Measurements from ENCODE around the gene RSRP1. TPM values are rescaled to one million over a fixed set of nuclear protein-coding genes. Genes with fewer than 3 reads are reported as not detected.

Gene RSRP1
- total and polyA plus RNA-seq, 12 donors: 21.1 to 455 (median 28.1) TPM

GRCh38 chr1:25198663-25199252 is 48.5 kb downstream of the RSRP1 start:
- DNase-seq: peak; percentile 20 to 44
- intact Hi-C loops (cut with DNase I): loop anchor here in 3 of 10 donors (5.0 to 10.0 kb wide), 3 partner anchors 266 to 344 kb away; partner anchors contain the start of gene RUNX3 (in 1 of the 3)
- H3K4me3 ChIP-seq: peak overlapping the region in 2 of 10 donors; percentile 1 to 7
- H3K4me1 ChIP-seq: peaks cover 0 to 21% (median 12%) of the 10 kb centered on the region in 9 donors
- H3K9me3 ChIP-seq: no peaks in the 10 kb centered on the region
- H3K36me3 ChIP-seq: no peaks in the 10 kb centered on the region
- WGBS, 2 donors: 45 to 46% methylated on average over 20 of the region's 20 CpGs
- H3K27me3 ChIP-seq: peaks cover 0 to 20% (median 12%) of the 10 kb centered on the region in 7 donors
- TF ChIP-seq CTCF (IDR thresholded peaks at IDR 0.05): peak in 2 of 9 donors; percentile 13 to 15
- peak; percentile 43 to 85 (median 74) for ATAC-seq
- H3K27ac ChIP-seq: peak overlapping the region in 2 of 10 donors; percentile 1 to 28

GRCh38 chr1:25197982-25198662 is 49.1 kb downstream of the RSRP1 start:
- Histone ChIP-seq H3K36me3 (no peaks in the 10 kb centered on the region), H3K27ac (peak overlapping the region in 1 of 10 donors; percentile 1), H3K4me3 (no peak overlapping the region), H3K4me1 (peaks cover 0 to 21% (median 12%) of the 10 kb centered on the region in 9 donors), H3K27me3 (peaks cover 0 to 20% (median 12%) of the 10 kb centered on the region in 7 donors), H3K9me3 (no peaks in the 10 kb centered on the region)
- DNase-seq (no peak), ATAC-seq (no peak)
- intact Hi-C loops (cut with DNase I): loop anchor here in 3 of 10 donors (5.0 to 10.0 kb wide), 3 partner anchors 266 to 343 kb away; partner anchors contain the start of gene RUNX3 (in 1 of the 3)
- no peak for TF ChIP-seq CTCF (IDR thresholded peaks at IDR 0.05)
- 59 to 66% methylated on average over 11 of the region's 11 CpGs for WGBS, 2 donors

GRCh38 chr1:25197235-25197975 is 49.8 kb downstream of the RSRP1 start:
- H3K4me3 ChIP-seq: no peak overlapping the region
- DNase-seq (no peak), ATAC-seq (no peak)
- no peak for TF ChIP-seq CTCF (IDR thresholded peaks at IDR 0.05)
- no peaks in the 10 kb centered on the region for H3K36me3 ChIP-seq
- peaks cover 0 to 21% (median 12%) of the 10 kb centered on the region in 9 donors for H3K4me1 ChIP-seq
- WGBS, 2 donors: 84 to 86% methylated on average over 20 of the region's 20 CpGs
- no peaks in the 10 kb centered on the region for H3K9me3 ChIP-seq
- no peak overlapping the region for H3K27ac ChIP-seq
- peaks cover 0 to 24% (median 12%) of the 10 kb centered on the region in 7 donors for H3K27me3 ChIP-seq
- intact Hi-C loops (cut with DNase I): loop anchor here in 3 of 10 donors (5.0 to 10.0 kb wide), 3 partner anchors 265 to 343 kb away; partner anchors contain the start of gene RUNX3 (in 1 of the 3)

GRCh38 chr1:25196830-25197229 is 50.4 kb downstream of the RSRP1 start:
- H3K27me3 ChIP-seq: peaks cover 0 to 29% (median 12%) of the 10 kb centered on the region in 7 donors
- no peak overlapping the region for H3K4me3 ChIP-seq
- DNase-seq: no peak
- intact Hi-C loops (cut with DNase I): loop anchor here in 3 of 10 donors (5.0 to 10.0 kb wide), 3 partner anchors 265 to 342 kb away; partner anchors contain the start of gene RUNX3 (in 1 of the 3)
- H3K4me1 ChIP-seq: peaks cover 0 to 21% (median 12%) of the 10 kb centered on the region in 9 donors
- H3K9me3 ChIP-seq: no peaks in the 10 kb centered on the region
- H3K36me3 ChIP-seq: no peaks in the 10 kb centered on the region
- H3K27ac ChIP-seq: no peak overlapping the region
- ATAC-seq: no peak
- 81 to 90% methylated on average over 7 of the region's 7 CpGs for WGBS, 2 donors
- no peak for TF ChIP-seq CTCF (IDR thresholded peaks at IDR 0.05)

All from heart right ventricle (tissue), 16 donors.